Endothelial cell of umbilical vein (primary cell): ENCODE measurements around the gene BHLHE41. TPM values are rescaled to one million over a fixed set of nuclear protein-coding genes. Genes with fewer than 3 reads are reported as not detected.

ENCODE experiments used
- BruUV-seq: library from RNA; stranded (reverse); fragments of 400-500 nt; replicated peaks from 2 replicates; lab custom pipeline; 2021; lab: Mats Ljungman, UMichigan
- CTCF ChIA-PET: fragments of 300-600, 350-600 bp; sonication (Branson Sonifier 250); formaldehyde crosslinking; loops from one replicate; lab custom pipeline; 2021; ENCODE audit warnings: antibody characterized with exemption, inconsistent platforms; lab: Charles Lee
- POLR2A ChIA-PET: fragments of 300-600, 350-600 bp; sonication (Branson Sonifier 250); formaldehyde crosslinking; loops from one replicate; lab custom pipeline; 2021; ENCODE audit warnings: antibody characterized with exemption, inconsistent platforms; lab: Charles Lee
- DNase-seq: peaks from one replicate; pipeline ENCODE4 v3.0.0-alpha.2; 2011; ENCODE audit warnings: low read depth, low spot score
- FAIRE-seq: peaks from 2 replicates; lab custom pipeline; 2011; peaks lifted over from hg19 to GRCh38; lab: Jason Lieb, UNC
- H2AFZ ChIP-seq: 2 replicates; pipeline ENCODE4 v1.6.0; 2012; ENCODE audit warnings: low read depth, low read length, control low read depth, inconsistent platforms
- H3K27ac ChIP-seq: 2 replicates; pipeline ENCODE4 v1.5.1; 2011; ENCODE audit warnings: low read depth, mild to moderate bottlenecking, control low read depth, low read length, moderate library complexity; ENCODE audit not compliant: insufficient read depth
- H3K27me3 ChIP-seq, 2 experiments: 2 replicates each; pipeline versions ENCODE4 v1.6.0 to v1.6.1; 2011; ENCODE audit warnings: low read length in 2 of 2, mixed read lengths in 1 of 2; ENCODE audit not compliant: control insufficient read depth in 2 of 2, insufficient read depth in 2 of 2
- H3K36me3 ChIP-seq, 2 experiments: 2 replicates in 1 of 2; 3 replicates in 1 of 2; pipeline ENCODE4 v1.5.1; 2011; ENCODE audit warnings: low read length in 2 of 2, mild to moderate bottlenecking in 1 of 2, moderate library complexity in 1 of 2; ENCODE audit not compliant: control insufficient read depth in 2 of 2, insufficient read depth in 2 of 2; ENCODE audit errors: extremely low read depth in 1 of 2
- H3K4me1 ChIP-seq: 3 replicates; pipeline ENCODE4 v1.5.1; 2011; ENCODE audit warnings: mild to moderate bottlenecking, low read length; ENCODE audit not compliant: control insufficient read depth, insufficient read depth; ENCODE audit errors: extremely low read depth
- H3K4me2 ChIP-seq: 2 replicates; pipeline ENCODE4 v1.6.1; 2011; ENCODE audit warnings: low read length, control low read depth, mixed read lengths; ENCODE audit not compliant: insufficient read depth
- H3K4me3 ChIP-seq, 3 experiments: fragments of 200-600 bp in 1 of 3; sonication (generic), shearing (Covaris generic) in 1 of 3; replicated peaks in 1 of 3; 2 replicates each; pipeline ENCODE4 v1.5.1; 2011 to 2016; ENCODE audit warnings: control low read depth in 3 of 3, low read length in 3 of 3, mild to moderate bottlenecking in 2 of 3, inconsistent platforms in 1 of 3, low read depth in 1 of 3, moderate library complexity in 1 of 3; ENCODE audit not compliant: insufficient read depth in 1 of 3
- H3K79me2 ChIP-seq: 2 replicates; pipeline ENCODE4 v1.6.0; 2012; ENCODE audit warnings: low read length, inconsistent platforms; ENCODE audit not compliant: control insufficient read depth, insufficient read depth
- H3K9ac ChIP-seq: replicated peaks from 2 replicates; pipeline ENCODE3; 2011; ENCODE audit warnings: low read length, control low read depth; ENCODE audit not compliant: insufficient read depth; ENCODE audit errors: extremely low read depth
- H3K9me1 ChIP-seq: replicated peaks from 3 replicates; pipeline ENCODE4 v1.6.0; 2011; ENCODE audit warnings: mild to moderate bottlenecking, low read length; ENCODE audit not compliant: control insufficient read depth, insufficient read depth; ENCODE audit errors: extremely low read depth
- H3K9me3 ChIP-seq: replicated peaks from 2 replicates; pipeline ENCODE4 v1.5.1; 2012; ENCODE audit warnings: low read length, inconsistent platforms; ENCODE audit not compliant: control insufficient read depth, insufficient read depth
- H4K20me1 ChIP-seq: replicated peaks from 2 replicates; pipeline ENCODE3; 2011; ENCODE audit warnings: mild to moderate bottlenecking, low read length; ENCODE audit not compliant: control insufficient read depth, insufficient read depth; ENCODE audit errors: extremely low read depth
- CTCF ChIP-seq, 2 donors: IDR thresholded peaks; 1 replicate in 1 of 2; 2 replicates in 1 of 2; pipeline ENCODE4 v1.5.1; 2011; ENCODE audit warnings: low read length in 2 of 2, mild to moderate bottlenecking in 2 of 2, moderate library complexity in 2 of 2, control low read depth in 1 of 2, inconsistent platforms in 1 of 2, low read depth in 1 of 2; ENCODE audit not compliant: insufficient read depth in 1 of 2; ENCODE audit errors: extremely low read depth in 1 of 2
- EZH2 ChIP-seq: IDR thresholded peaks from 2 replicates; pipeline ENCODE4 v1.6.1; 2012; ENCODE audit warnings: borderline replicate concordance, low read depth, mild to moderate bottlenecking, moderate library complexity, low read length, inconsistent platforms; ENCODE audit not compliant: severe bottlenecking
- FOS ChIP-seq: IDR thresholded peaks from 2 replicates; pipeline ENCODE4 v1.6.1; 2011; ENCODE audit warnings: mild to moderate bottlenecking, low read length, moderate library complexity, borderline replicate concordance; ENCODE audit not compliant: insufficient read depth
- GATA2 ChIP-seq: IDR thresholded peaks from 2 replicates; pipeline ENCODE4 v1.7.0; 2011; ENCODE audit warnings: low read depth, mild to moderate bottlenecking, moderate library complexity, mixed read lengths, low read length; ENCODE audit not compliant: insufficient read length, insufficient read depth
- JUN ChIP-seq: IDR thresholded peaks from 2 replicates; pipeline ENCODE4 v1.6.1; 2011; ENCODE audit warnings: borderline replicate concordance, low read depth; ENCODE audit not compliant: insufficient read length, insufficient read depth
- MYC ChIP-seq: IDR thresholded peaks from one replicate; pipeline ENCODE4 v1.6.1; 2011; ENCODE audit warnings: mild to moderate bottlenecking, low read depth, low read length
- POLR2A ChIP-seq: IDR thresholded peaks from 2 replicates; pipeline ENCODE4 v1.6.1; 2012; ENCODE audit warnings: low read depth, mild to moderate bottlenecking, control low read depth, low read length
- POLR2AphosphoS5 ChIP-seq: IDR thresholded peaks from 2 replicates; pipeline ENCODE4 v1.6.1; 2012; ENCODE audit warnings: low read depth, mild to moderate bottlenecking, control low read depth, low read length, moderate library complexity; ENCODE audit not compliant: insufficient read depth
- dilution Hi-C: fragments of 300-500 bp; cut with MboI; formaldehyde crosslinking; loops from one replicate; pipeline ENCODE4 v1.15.0; 2019; ENCODE audit warnings: low sequenced_read_pairs; ENCODE audit not compliant: extremely low pct_ligation_motif_present
- intact Hi-C: fragments of 100-400 bp; cut with micrococcal nuclease; formaldehyde crosslinking; loops from one replicate; pipeline ENCODE4 v1.10.0; 2022
- polyA plus RNA-seq, 4 experiments: library from polyadenylated mRNA; depleted of rRNA in 3 of 4; stranded (reverse) in 3 of 4; unstranded in 1 of 4; fragments of >200 nt; gene quantifications; 2 replicates each; pipeline versions ENCODE4 v1.2.1 to v1.2.3, GENCODE V29; 2011 to 2012; ENCODE audit warnings: missing spikeins in 1 of 4
- total RNA-seq: library from RNA; stranded (reverse); gene quantifications from 2 replicates; pipeline ENCODE4 v1.2.3, GENCODE V29; 2021
- TF ChIP-seq, protein P1 (sequence below): IDR thresholded peaks from 2 replicates; pipeline ENCODE4 v1.6.1; 2011; ENCODE audit not compliant: insufficient read depth, insufficient read length

BHLHE41 gene
- total and polyA plus RNA-seq, 2 donors (not counting 3 experiments of a cell fraction or from before 2014, with no cell fraction given) = 0.12 to 0.24 TPM

DNA sequence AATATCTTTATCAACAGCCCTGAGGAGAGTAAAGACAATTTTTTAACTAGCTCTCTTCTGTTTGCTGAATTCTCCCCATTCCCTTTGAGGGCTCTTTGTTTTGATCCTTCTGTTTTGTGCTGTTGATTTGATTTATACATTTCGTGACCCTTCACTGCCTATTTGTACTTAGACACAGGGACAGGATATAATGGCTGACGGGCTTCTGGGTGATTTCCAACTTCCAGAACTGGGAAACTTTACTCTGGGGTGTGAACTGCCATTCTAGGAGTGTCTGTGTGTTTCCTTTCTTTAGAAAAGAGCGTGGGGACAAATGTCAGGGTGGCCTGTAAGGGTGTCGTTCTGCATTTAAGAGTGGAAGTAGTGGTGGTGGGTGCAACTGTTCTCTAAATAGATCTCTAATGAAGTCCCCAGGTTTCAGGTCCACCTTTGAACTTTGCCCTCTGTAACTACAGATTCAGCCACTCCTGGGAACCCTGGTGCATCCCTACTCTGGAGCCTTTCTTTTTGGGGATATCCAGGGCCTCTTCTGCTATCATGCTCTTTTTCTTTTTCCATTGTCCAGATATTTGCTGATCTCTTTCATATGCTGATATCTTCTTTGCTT is 48.2 kb upstream of the BHLHE41 start:
- BruUV-seq = no TSS peak
- peaks cover 6 to 8% of the 10 kb centered on the region in 2 experiments for H3K27me3 ChIP-seq
- H2AFZ ChIP-seq = no peak overlapping the region
- H3K27ac ChIP-seq = no peak overlapping the region
- no peaks in the 10 kb centered on the region for H3K9me3 ChIP-seq
- no peak overlapping the region for H3K4me3 ChIP-seq
- ChIA-PET CTCF (no interaction called here), POLR2A (no interaction called here)
- H3K4me1 ChIP-seq = no peaks in the 10 kb centered on the region
- H3K9me1 ChIP-seq = no peaks in the 10 kb centered on the region
- TF ChIP-seq POLR2A (no peak), POLR2AphosphoS5 (no peak), MYC (no peak), CTCF (IDR thresholded peaks at IDR 0.05; ENCODE audit: extremely low read depth in 1 of 2, insufficient read depth in 1 of 2, low read depth in 1 of 2, low read length in 2 of 2) (no peak), FOS (no peak), GATA2 (no peak), EZH2 (no peak), JUN (no peak)
- TF ChIP-seq, protein P1, sequence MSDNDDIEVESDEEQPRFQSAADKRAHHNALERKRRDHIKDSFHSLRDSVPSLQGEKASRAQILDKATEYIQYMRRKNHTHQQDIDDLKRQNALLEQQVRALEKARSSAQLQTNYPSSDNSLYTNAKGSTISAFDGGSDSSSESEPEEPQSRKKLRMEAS = no peak
- H3K79me2 ChIP-seq = no peaks in the 10 kb centered on the region
- no peaks in the 10 kb centered on the region for H4K20me1 ChIP-seq
- dilution Hi-C loops = no loop called here
- no peaks in the 10 kb centered on the region for H3K36me3 ChIP-seq
- FAIRE-seq (no peak), DNase-seq (no peak)
- no peak overlapping the region for H3K9ac ChIP-seq
- no peak overlapping the region for H3K4me2 ChIP-seq
- intact Hi-C loops = no loop called here
